K562 (cell line): ENCODE measurements around the gene PTPN20. TPM values are rescaled to one million over a fixed set of nuclear protein-coding genes. Genes with fewer than 3 reads are reported as not detected.

Experiments
- ATAC-seq: fragments of 200-7000 bp; cut with Tn5 transposase; 3 replicates; pipeline ENCODE4 v1.9.1; 2020; ENCODE audit warnings: moderate library complexity
- BruUV-seq: library from RNA; stranded (reverse); fragments of 400-500 nt; replicated peaks from 2 replicates; lab custom pipeline; 2021; lab: Mats Ljungman, UMichigan
- CTCF ChIA-PET: fragments of 300-600 bp; formaldehyde crosslinking; extraction: SDS; loops from one replicate; lab custom pipeline; 2021; ENCODE audit warnings: low intra/inter-chr PET ratio; lab: Yijun Ruan, JAX
- POLR2A ChIA-PET: fragments of 300-600, 350-650 bp; sonication (Branson Sonifier 250); formaldehyde crosslinking; extraction: SDS; loops from one replicate; lab custom pipeline; 2021; ENCODE audit warnings: antibody characterized with exemption, inconsistent platforms; lab: Yijun Ruan, JAX
- DNase-seq, 4 experiments: peaks; one replicate each; pipeline versions ENCODE4 v3.0.0 to v3.0.0-alpha.2; 2011 to 2018; ENCODE audit warnings: low spot score in 3 of 4, mixed read lengths in 3 of 4; ENCODE audit errors: extremely low read depth in 1 of 4
- FAIRE-seq: peaks from 2 replicates; lab custom pipeline; 2011; peaks lifted over from hg19 to GRCh38; lab: Jason Lieb, UNC
- H2AFZ ChIP-seq: 2 replicates; pipeline ENCODE4 v1.6.0; 2011; ENCODE audit warnings: low read depth, low read length, control low read depth, inconsistent platforms
- H3K27ac ChIP-seq: fragments of 200-600 bp; 3 replicates; pipeline ENCODE4 v1.8.0; 2011; ENCODE audit warnings: low read depth, mild to moderate bottlenecking, control low read depth, inconsistent platforms, low read length, moderate library complexity, mixed read lengths; ENCODE audit errors: extremely low read depth
- H3K27me3 ChIP-seq, 2 experiments: fragments of 300-600 bp in 1 of 2; 2 replicates in 1 of 2; 3 replicates in 1 of 2; pipeline versions ENCODE4 v1.6.0 to v1.8.0; 2011; ENCODE audit warnings: inconsistent platforms in 2 of 2, low read length in 2 of 2, mild to moderate bottlenecking in 1 of 2, mixed read lengths in 1 of 2, moderate library complexity in 1 of 2; ENCODE audit not compliant: control insufficient read depth in 2 of 2, insufficient read depth in 2 of 2
- H3K36me3 ChIP-seq: fragments of 300-600 bp; 3 replicates; pipeline ENCODE4 v1.8.0; 2011; ENCODE audit warnings: mild to moderate bottlenecking, low read length, inconsistent platforms; ENCODE audit not compliant: control insufficient read depth, insufficient read depth
- H3K4me1 ChIP-seq, 2 experiments: fragments of 200-600 bp in 1 of 2; replicated peaks in 1 of 2; 2 replicates in 1 of 2; 3 replicates in 1 of 2; pipeline versions ENCODE4 v1.5.1 to v1.8.0; 2011; ENCODE audit warnings: inconsistent platforms in 2 of 2, low read length in 2 of 2, mild to moderate bottlenecking in 1 of 2, mixed read lengths in 1 of 2, moderate library complexity in 1 of 2; ENCODE audit not compliant: control insufficient read depth in 2 of 2, insufficient read depth in 2 of 2
- H3K4me2 ChIP-seq: 2 replicates; pipeline ENCODE4 v1.6.1; 2011; ENCODE audit warnings: low read length, control low read depth, inconsistent platforms, mixed read lengths; ENCODE audit not compliant: insufficient read depth
- H3K4me3 ChIP-seq: fragments of 200-600 bp; sonication (generic), shearing (Covaris generic); 2 replicates; pipeline ENCODE4 v1.5.1; 2016; ENCODE audit warnings: control low read depth, inconsistent platforms
- H3K79me2 ChIP-seq: fragments of 200-600 bp; 3 replicates; pipeline ENCODE4 v1.8.0; 2011; ENCODE audit warnings: low read length, inconsistent platforms; ENCODE audit not compliant: control insufficient read depth, insufficient read depth
- H3K9ac ChIP-seq, 2 experiments: 2 replicates each; pipeline versions ENCODE4 v1.6.0 to v1.6.1; 2011; ENCODE audit warnings: low read depth in 2 of 2, low read length in 2 of 2, control low read depth in 1 of 2, inconsistent platforms in 1 of 2, mild to moderate bottlenecking in 1 of 2, mixed read lengths in 1 of 2; ENCODE audit not compliant: insufficient read depth in 1 of 2
- H3K9me1 ChIP-seq: one replicate; pipeline ENCODE4 v1.6.0; 2011; ENCODE audit warnings: inconsistent platforms, mild to moderate bottlenecking, low read length, moderate library complexity; ENCODE audit not compliant: control insufficient read depth, insufficient read depth
- H3K9me3 ChIP-seq: replicated peaks from 2 replicates; pipeline ENCODE4 v1.5.1; 2011; ENCODE audit warnings: low read depth, low read length, inconsistent platforms; ENCODE audit not compliant: control insufficient read depth, insufficient read depth
- H4K20me1 ChIP-seq: replicated peaks from 2 replicates; pipeline ENCODE4 v1.6.1; 2011; ENCODE audit warnings: low read length, inconsistent platforms, mixed read lengths; ENCODE audit not compliant: control insufficient read depth, insufficient read depth
- BRD4 ChIP-seq: fragments of 200-600 bp; sonication (generic); IDR thresholded peaks from 2 replicates; pipeline ENCODE4 v1.6.1; 2017; ENCODE audit warnings: inconsistent platforms
- CTCF ChIP-seq, 3 experiments: IDR thresholded peaks in 2 of 3; conservative IDR thresholded peaks in 1 of 3; 2 replicates each; pipeline ENCODE4 v1.5.1; 2011 to 2012; ENCODE audit warnings: low read length in 3 of 3, mild to moderate bottlenecking in 3 of 3, control low read depth in 2 of 3, improper control_type of control experiment in 1 of 3, inconsistent platforms in 1 of 3, low read depth in 1 of 3, mixed read lengths in 1 of 3, moderate library complexity in 1 of 3; ENCODE audit not compliant: insufficient read depth in 2 of 3
- PRDM10 ChIP-seq: fragments of 450-650 bp; IDR thresholded peaks from 2 replicates; pipeline ENCODE4 v1.6.1; 2018; ENCODE audit not compliant: partially characterized antibody
- TFE3 ChIP-seq: fragments of 450-650 bp; formaldehyde crosslinking; IDR thresholded peaks from 2 replicates; pipeline ENCODE4 v1.4.0; 2020; ENCODE audit warnings: mild to moderate bottlenecking, mixed read lengths
- TSHZ1 ChIP-seq: fragments of 250-450 bp; sonication (Bioruptor Pico); IDR thresholded peaks from 2 replicates; pipeline ENCODE4 v1.4.0; 2020; ENCODE audit warnings: mild to moderate bottlenecking, moderate library complexity
- ZNF24 ChIP-seq: fragments of 450-650 bp; IDR thresholded peaks from 2 replicates; pipeline ENCODE4 v1.6.1; 2016
- ZNF395 ChIP-seq: fragments of 200-800 bp; sonication (Bioruptor generic); IDR thresholded peaks from 2 replicates; pipeline ENCODE4 v1.6.1; 2017; ENCODE audit warnings: missing genetic modification characterization, missing compliant biosample characterization
- WGBS: fragments of 100-300 bp; shearing (Covaris generic); methylation state at CpG from one replicate; pipeline ENCODE4 v1.1.6; 2016; ENCODE audit warnings: low coverage, mixed read lengths; ENCODE audit not compliant: insufficient coverage; ENCODE audit errors: missing lambda C conversion rate; 5-methylcytosine and 5-hydroxymethylcytosine counted together
- in situ Hi-C: fragments of 300-500 bp; cut with MboI; formaldehyde crosslinking; loops from 4 replicates; pipeline ENCODE4 v1.15.0; 2018; ENCODE audit warnings: inconsistent platforms, mixed read lengths
- intact Hi-C: fragments of 100-400 bp; cut with micrococcal nuclease; formaldehyde crosslinking; loops from 2 replicates; pipeline ENCODE4 v1.14.2; 2022
- polyA plus RNA-seq, 8 experiments: library from polyadenylated mRNA; depleted of rRNA in 4 of 8; stranded (reverse) in 5 of 8; unstranded in 3 of 8; fragments of >200 nt; fragmentation: Nextera tagmentation in 2 of 8; fragmentation: Illumina TruSeq in 1 of 8; extraction: Ambion mirVana in 2 of 8; extraction: Trizol in 1 of 8; gene quantifications; 2 replicates each; pipeline versions ENCODE4 v1.2.1 to v1.2.3, GENCODE V29; 2011 to 2014; ENCODE audit warnings: inconsistent platforms in 1 of 8, missing spikeins in 1 of 8
- total RNA-seq, 7 experiments: library from RNA; depleted of rRNA in 6 of 7; stranded (reverse); fragments of >200 nt in 6 of 7; fragmentation: Illumina TruSeq in 2 of 7; extraction: Trizol in 2 of 7; gene quantifications; 2 replicates each; pipeline versions ENCODE4 v1.2.1 to v1.2.3, GENCODE V29; 2011 to 2021; ENCODE audit warnings: low replicate concordance in 1 of 7

PTPN20 gene
- total and polyA plus RNA-seq, 9 of the 15 experiments (the other 6 are each of a cell fraction or from before 2014, with no cell fraction given) = 0.03 to 0.18 (median 0.10) TPM; not detected in 6

- no TSS peak for BruUV-seq
- H3K9me1 ChIP-seq = no peaks in the 10 kb centered on the region
- WGBS = 0% methylated on average over 6 of the region's 6 CpGs
- DNase-seq = no peak
- intact Hi-C loops (no loop called here), in situ Hi-C loops (no loop called here)
- no peak overlapping the region for H2AFZ ChIP-seq
- CTCF ChIA-PET = no interaction called here
- no peaks in the 10 kb centered on the region for H3K36me3 ChIP-seq
- POLR2A ChIA-PET = interaction anchor here (1.1 kb wide), 1 partner anchor 10 kb away, joined by 6 read pairs; no protein-coding TSS in a partner anchor
- TF ChIP-seq TFE3 (CRISPR knock-in tag) = no peak
- TF ChIP-seq TSHZ1 = no peak
- TF ChIP-seq PRDM10 = no peak
- TF ChIP-seq ZNF395 (CRISPR knock-in tag) = no peak
- no peak for TF ChIP-seq BRD4
- no peak for TF ChIP-seq ZNF24
- peak; percentile 12 to 50 (median 23); a peak in 2 of 6 replicates for TF ChIP-seq CTCF (IDR thresholded peaks at IDR 0.05 in 2 of 3, conservative IDR thresholded peaks at IDR 0.05 in 1 of 3; ENCODE audit: insufficient read depth in 2 of 3, low read depth in 1 of 3, low read length in 3 of 3)
- peaks cover 3 to 7% of the 10 kb centered on the region in 2 experiments; a peak in 1 of 5 replicates for H3K4me1 ChIP-seq
- no peak for FAIRE-seq
- no peak for ATAC-seq
- H3K4me2 ChIP-seq = no peak overlapping the region
- no peak overlapping the region for H3K9ac ChIP-seq
- H4K20me1 ChIP-seq = peaks cover 8% of the 10 kb centered on the region; the same call in 1 of the 2 replicates
- no peaks in the 10 kb centered on the region for H3K9me3 ChIP-seq
- no peak overlapping the region for H3K4me3 ChIP-seq
- peaks cover 0 to 28% of the 10 kb centered on the region in 2 experiments; a peak in 2 of 5 replicates for H3K27me3 ChIP-seq
- H3K79me2 ChIP-seq = no peaks in the 10 kb centered on the region
- H3K27ac ChIP-seq = no peak overlapping the region
Observed at GRCh38 chr10:47021850-47022249, 110.6 kb downstream of the PTPN20 start.
